Endothelial cell of umbilical vein (primary cell): ENCODE data around the gene DYNLT3. TPM values are rescaled to one million over a fixed set of nuclear protein-coding genes. Genes with fewer than 3 reads are reported as not detected.

Experiments
- BruUV-seq: library from RNA; stranded (reverse); fragments of 400-500 nt; replicated peaks from 2 replicates; lab custom pipeline; 2021; lab: Mats Ljungman, UMichigan
- CTCF ChIA-PET: fragments of 300-600, 350-600 bp; sonication (Branson Sonifier 250); formaldehyde crosslinking; loops from one replicate; lab custom pipeline; 2021; ENCODE audit warnings: antibody characterized with exemption, inconsistent platforms; lab: Charles Lee
- POLR2A ChIA-PET: fragments of 300-600, 350-600 bp; sonication (Branson Sonifier 250); formaldehyde crosslinking; loops from one replicate; lab custom pipeline; 2021; ENCODE audit warnings: antibody characterized with exemption, inconsistent platforms; lab: Charles Lee
- DNase-seq: peaks from one replicate; pipeline ENCODE4 v3.0.0-alpha.2; 2011; ENCODE audit warnings: low read depth, low spot score
- FAIRE-seq: peaks from 2 replicates; lab custom pipeline; 2011; peaks lifted over from hg19 to GRCh38; lab: Jason Lieb, UNC
- H2AFZ ChIP-seq: 2 replicates; pipeline ENCODE4 v1.6.0; 2012; ENCODE audit warnings: low read depth, low read length, control low read depth, inconsistent platforms
- H3K27ac ChIP-seq: 2 replicates; pipeline ENCODE4 v1.5.1; 2011; ENCODE audit warnings: low read depth, mild to moderate bottlenecking, control low read depth, low read length, moderate library complexity; ENCODE audit not compliant: insufficient read depth
- H3K27me3 ChIP-seq, 2 experiments: 2 replicates each; pipeline versions ENCODE4 v1.6.0 to v1.6.1; 2011; ENCODE audit warnings: low read length in 2 of 2, mixed read lengths in 1 of 2; ENCODE audit not compliant: control insufficient read depth in 2 of 2, insufficient read depth in 2 of 2
- H3K36me3 ChIP-seq, 2 experiments: 2 replicates in 1 of 2; 3 replicates in 1 of 2; pipeline ENCODE4 v1.5.1; 2011; ENCODE audit warnings: low read length in 2 of 2, mild to moderate bottlenecking in 1 of 2, moderate library complexity in 1 of 2; ENCODE audit not compliant: control insufficient read depth in 2 of 2, insufficient read depth in 2 of 2; ENCODE audit errors: extremely low read depth in 1 of 2
- H3K4me1 ChIP-seq: 3 replicates; pipeline ENCODE4 v1.5.1; 2011; ENCODE audit warnings: mild to moderate bottlenecking, low read length; ENCODE audit not compliant: control insufficient read depth, insufficient read depth; ENCODE audit errors: extremely low read depth
- H3K4me2 ChIP-seq: 2 replicates; pipeline ENCODE4 v1.6.1; 2011; ENCODE audit warnings: low read length, control low read depth, mixed read lengths; ENCODE audit not compliant: insufficient read depth
- H3K4me3 ChIP-seq, 3 experiments: fragments of 200-600 bp in 1 of 3; sonication (generic), shearing (Covaris generic) in 1 of 3; replicated peaks in 1 of 3; 2 replicates each; pipeline ENCODE4 v1.5.1; 2011 to 2016; ENCODE audit warnings: control low read depth in 3 of 3, low read length in 3 of 3, mild to moderate bottlenecking in 2 of 3, inconsistent platforms in 1 of 3, low read depth in 1 of 3, moderate library complexity in 1 of 3; ENCODE audit not compliant: insufficient read depth in 1 of 3
- H3K79me2 ChIP-seq: 2 replicates; pipeline ENCODE4 v1.6.0; 2012; ENCODE audit warnings: low read length, inconsistent platforms; ENCODE audit not compliant: control insufficient read depth, insufficient read depth
- H3K9ac ChIP-seq: replicated peaks from 2 replicates; pipeline ENCODE3; 2011; ENCODE audit warnings: low read length, control low read depth; ENCODE audit not compliant: insufficient read depth; ENCODE audit errors: extremely low read depth
- H3K9me1 ChIP-seq: replicated peaks from 3 replicates; pipeline ENCODE4 v1.6.0; 2011; ENCODE audit warnings: mild to moderate bottlenecking, low read length; ENCODE audit not compliant: control insufficient read depth, insufficient read depth; ENCODE audit errors: extremely low read depth
- H3K9me3 ChIP-seq: replicated peaks from 2 replicates; pipeline ENCODE4 v1.5.1; 2012; ENCODE audit warnings: low read length, inconsistent platforms; ENCODE audit not compliant: control insufficient read depth, insufficient read depth
- H4K20me1 ChIP-seq: replicated peaks from 2 replicates; pipeline ENCODE3; 2011; ENCODE audit warnings: mild to moderate bottlenecking, low read length; ENCODE audit not compliant: control insufficient read depth, insufficient read depth; ENCODE audit errors: extremely low read depth
- CTCF ChIP-seq, 2 donors: IDR thresholded peaks; 1 replicate in 1 of 2; 2 replicates in 1 of 2; pipeline ENCODE4 v1.5.1; 2011; ENCODE audit warnings: low read length in 2 of 2, mild to moderate bottlenecking in 2 of 2, moderate library complexity in 2 of 2, control low read depth in 1 of 2, inconsistent platforms in 1 of 2, low read depth in 1 of 2; ENCODE audit not compliant: insufficient read depth in 1 of 2; ENCODE audit errors: extremely low read depth in 1 of 2
- EZH2 ChIP-seq: IDR thresholded peaks from 2 replicates; pipeline ENCODE4 v1.6.1; 2012; ENCODE audit warnings: borderline replicate concordance, low read depth, mild to moderate bottlenecking, moderate library complexity, low read length, inconsistent platforms; ENCODE audit not compliant: severe bottlenecking
- FOS ChIP-seq: IDR thresholded peaks from 2 replicates; pipeline ENCODE4 v1.6.1; 2011; ENCODE audit warnings: mild to moderate bottlenecking, low read length, moderate library complexity, borderline replicate concordance; ENCODE audit not compliant: insufficient read depth
- GATA2 ChIP-seq: IDR thresholded peaks from 2 replicates; pipeline ENCODE4 v1.7.0; 2011; ENCODE audit warnings: low read depth, mild to moderate bottlenecking, moderate library complexity, mixed read lengths, low read length; ENCODE audit not compliant: insufficient read length, insufficient read depth
- JUN ChIP-seq: IDR thresholded peaks from 2 replicates; pipeline ENCODE4 v1.6.1; 2011; ENCODE audit warnings: borderline replicate concordance, low read depth; ENCODE audit not compliant: insufficient read length, insufficient read depth
- MAX ChIP-seq: IDR thresholded peaks from 2 replicates; pipeline ENCODE4 v1.6.1; 2011; ENCODE audit not compliant: insufficient read depth, insufficient read length
- MYC ChIP-seq: IDR thresholded peaks from one replicate; pipeline ENCODE4 v1.6.1; 2011; ENCODE audit warnings: mild to moderate bottlenecking, low read depth, low read length
- POLR2A ChIP-seq: IDR thresholded peaks from 2 replicates; pipeline ENCODE4 v1.6.1; 2012; ENCODE audit warnings: low read depth, mild to moderate bottlenecking, control low read depth, low read length
- POLR2AphosphoS5 ChIP-seq: IDR thresholded peaks from 2 replicates; pipeline ENCODE4 v1.6.1; 2012; ENCODE audit warnings: low read depth, mild to moderate bottlenecking, control low read depth, low read length, moderate library complexity; ENCODE audit not compliant: insufficient read depth
- dilution Hi-C: fragments of 300-500 bp; cut with MboI; formaldehyde crosslinking; loops from one replicate; pipeline ENCODE4 v1.15.0; 2019; ENCODE audit warnings: low sequenced_read_pairs; ENCODE audit not compliant: extremely low pct_ligation_motif_present
- intact Hi-C: fragments of 100-400 bp; cut with micrococcal nuclease; formaldehyde crosslinking; loops from one replicate; pipeline ENCODE4 v1.10.0; 2022
- polyA plus RNA-seq, 4 experiments: library from polyadenylated mRNA; depleted of rRNA in 3 of 4; stranded (reverse) in 3 of 4; unstranded in 1 of 4; fragments of >200 nt; gene quantifications; 2 replicates each; pipeline versions ENCODE4 v1.2.1 to v1.2.3, GENCODE V29; 2011 to 2012; ENCODE audit warnings: missing spikeins in 1 of 4
- total RNA-seq: library from RNA; stranded (reverse); gene quantifications from 2 replicates; pipeline ENCODE4 v1.2.3, GENCODE V29; 2021

Gene DYNLT3
- total and polyA plus RNA-seq, 2 donors (not counting 3 experiments of a cell fraction or from before 2014, with no cell fraction given) = 9.3 to 22.8 TPM

DNA sequence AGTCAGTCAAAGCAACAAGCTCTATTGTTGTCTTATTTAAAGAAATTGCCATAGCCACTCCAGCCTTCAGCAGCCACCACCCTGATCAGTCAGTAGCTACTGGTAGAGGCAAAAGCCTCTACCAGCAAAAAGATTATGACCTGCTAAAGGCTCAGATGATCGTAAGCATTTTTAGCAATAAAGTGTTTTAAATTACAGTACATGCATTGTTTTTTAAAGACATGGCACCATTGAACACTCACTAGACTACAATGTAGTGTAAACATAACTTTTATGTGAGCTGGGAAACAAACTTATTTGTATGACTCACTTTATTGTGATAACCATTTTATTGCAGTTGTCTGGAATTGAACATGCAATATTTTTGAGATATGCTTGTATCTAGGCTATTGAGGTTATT, 32.3 kb upstream of the DYNLT3 start:
- intact Hi-C loops = no loop called here
- no peak for TF ChIP-seq GATA2
- TF ChIP-seq POLR2AphosphoS5 = no peak
- no peak for TF ChIP-seq MYC
- no peak for TF ChIP-seq EZH2
- no peak for TF ChIP-seq POLR2A
- TF ChIP-seq CTCF (IDR thresholded peaks at IDR 0.05; ENCODE audit: extremely low read depth in 1 of 2, insufficient read depth in 1 of 2, low read depth in 1 of 2, low read length in 2 of 2) = no peak
- no peak for TF ChIP-seq MAX
- no peak for TF ChIP-seq FOS
- TF ChIP-seq JUN = no peak
- FAIRE-seq (no peak), DNase-seq (no peak)
- ChIA-PET POLR2A (no interaction called here), CTCF (no interaction called here)
- no peaks in the 10 kb centered on the region for H3K4me1 ChIP-seq
- H3K4me3 ChIP-seq = no peak overlapping the region
- H3K9me1 ChIP-seq = no peaks in the 10 kb centered on the region
- H3K79me2 ChIP-seq = no peaks in the 10 kb centered on the region
- no peaks in the 10 kb centered on the region for H3K9me3 ChIP-seq
- H3K36me3 ChIP-seq = no peaks in the 10 kb centered on the region
- H2AFZ ChIP-seq = no peak overlapping the region
- H3K27me3 ChIP-seq = no peaks in the 10 kb centered on the region
- BruUV-seq = no TSS peak
- dilution Hi-C loops = no loop called here
- H3K27ac ChIP-seq = no peak overlapping the region
- no peaks in the 10 kb centered on the region for H4K20me1 ChIP-seq
- no peak overlapping the region for H3K9ac ChIP-seq
- H3K4me2 ChIP-seq = no peak overlapping the region
